T1000 (cell line): Measurements from ENCODE around the gene FOXP1.

ENCODE experiments used
- DNase-seq: peaks from one replicate; lab custom pipeline; 2025; ENCODE audit warnings: mixed read lengths; lab: John Stamatoyannopoulos, UW

FOXP1 gene

DNA sequence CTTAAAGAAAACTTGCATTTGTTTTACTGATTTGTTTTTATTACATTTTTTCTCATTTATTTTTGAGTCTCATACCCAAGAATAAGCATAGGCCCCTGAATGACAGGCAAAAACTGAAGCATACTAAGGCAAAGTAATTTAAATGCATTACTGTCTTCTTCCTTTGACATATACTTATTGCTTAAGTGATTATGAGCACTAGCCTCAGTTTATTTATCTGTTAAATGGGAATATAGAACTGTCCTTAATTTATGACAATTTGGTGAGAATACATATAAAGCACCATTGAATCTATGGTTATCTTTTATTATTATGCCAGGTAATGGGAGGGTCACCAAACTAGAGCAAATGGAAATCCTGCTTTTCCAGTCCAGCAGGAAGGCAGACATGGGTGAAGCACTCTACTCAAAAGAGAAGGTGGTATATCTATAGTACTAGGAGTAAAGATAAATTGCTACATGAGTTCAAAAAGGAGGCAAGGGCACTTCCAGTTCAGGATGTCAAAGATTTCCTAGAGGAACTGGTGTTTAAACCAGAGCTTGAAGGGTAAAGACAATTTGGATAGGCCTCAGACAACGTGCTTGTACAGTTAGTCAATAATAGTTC is 435.0 kb downstream of the FOXP1 start:
- no peak for DNase-seq

DNA sequence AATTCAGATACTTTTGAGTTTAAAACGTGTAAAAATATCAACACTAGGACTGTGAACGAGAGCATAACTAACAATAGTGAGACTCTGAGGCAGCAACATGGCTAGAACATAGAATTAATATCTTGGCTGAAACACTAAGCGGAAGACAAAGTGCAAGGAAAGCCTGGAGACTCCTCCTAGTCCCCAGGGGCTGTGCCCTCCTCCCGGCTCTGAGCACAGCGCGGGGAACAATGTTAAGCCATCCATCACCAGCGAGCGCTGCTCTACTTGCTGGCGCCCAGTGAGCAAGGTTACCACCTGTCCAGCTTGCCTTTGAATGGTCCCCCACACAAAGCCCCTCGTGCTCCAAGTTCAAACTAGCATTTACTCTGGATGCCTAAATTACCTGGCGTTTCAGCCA is 436.9 kb downstream of the FOXP1 start:
- DNase-seq, result no peak

DNA sequence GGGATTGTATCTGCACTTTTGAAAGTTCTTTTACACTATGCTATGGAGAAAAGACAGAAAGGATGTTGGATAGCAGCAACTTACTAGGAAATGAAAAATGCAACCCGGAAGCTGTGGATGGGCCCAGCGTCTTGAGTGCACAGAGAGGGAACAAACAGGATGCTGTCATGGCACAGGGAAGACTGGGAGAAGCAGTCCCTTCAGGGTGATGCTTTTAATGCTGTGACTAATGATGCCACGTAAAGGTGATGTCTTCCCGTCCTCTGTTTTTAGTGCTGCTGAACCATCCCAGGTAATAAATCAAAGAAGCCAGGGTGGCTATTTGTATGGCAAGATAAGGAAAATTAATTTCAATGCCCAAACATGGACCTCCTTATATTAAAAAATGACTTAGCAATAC is 437.6 kb downstream of the FOXP1 start:
- DNase-seq, result no peak

DNA sequence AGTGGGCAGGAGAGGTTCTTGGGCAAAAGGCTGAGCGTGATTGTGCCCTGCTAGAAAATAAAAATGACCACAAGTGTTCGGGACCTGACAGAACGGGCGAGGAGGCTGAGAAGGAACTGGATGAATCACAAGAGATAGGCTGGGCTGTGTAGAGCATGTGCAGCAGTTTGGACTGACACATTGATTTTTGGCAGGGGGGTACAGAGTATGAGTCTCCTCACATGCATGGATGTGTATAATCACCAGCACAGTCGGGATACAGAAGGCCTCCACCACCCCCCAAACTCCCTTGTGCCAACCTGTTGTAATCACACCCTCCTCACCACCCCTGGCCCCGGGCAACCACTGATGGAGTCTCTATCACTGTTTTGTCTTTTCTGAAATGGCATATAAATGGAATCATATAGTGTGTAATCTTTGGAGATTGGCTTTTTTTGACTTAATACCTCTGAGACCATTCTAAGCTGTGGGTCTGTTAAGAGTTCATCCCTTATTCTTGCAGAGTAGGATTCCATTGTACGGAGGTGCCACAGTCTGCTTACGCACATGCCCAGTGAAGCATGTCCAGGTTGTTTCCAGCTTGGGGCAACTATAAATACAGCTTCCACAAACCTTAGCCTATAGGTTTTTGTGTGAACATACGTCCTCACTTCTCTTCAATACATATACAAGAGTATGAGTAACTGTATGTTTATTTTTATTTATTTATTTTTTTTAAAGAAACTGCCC is 438.8 kb downstream of the FOXP1 start:
- no peak for DNase-seq

DNA sequence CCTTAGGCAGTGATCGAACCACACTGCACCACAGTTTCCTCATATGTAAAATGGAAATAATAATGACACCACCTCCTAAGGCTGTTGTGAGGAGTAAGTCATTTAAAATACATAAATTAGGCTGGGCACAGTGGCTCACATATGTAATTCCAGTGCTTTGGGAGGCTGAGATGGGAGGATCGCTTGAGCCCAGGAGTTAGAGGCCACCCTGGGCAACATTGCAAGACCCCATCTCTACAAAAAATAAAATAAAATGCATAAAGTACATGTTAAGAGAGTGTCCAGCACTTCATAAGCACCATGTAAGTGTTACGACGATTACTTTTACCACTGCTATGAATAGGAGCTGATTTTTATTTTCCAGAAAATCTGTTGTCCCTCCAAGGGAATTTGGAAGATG is 440.0 kb downstream of the FOXP1 start:
- DNase-seq, result no peak

DNA sequence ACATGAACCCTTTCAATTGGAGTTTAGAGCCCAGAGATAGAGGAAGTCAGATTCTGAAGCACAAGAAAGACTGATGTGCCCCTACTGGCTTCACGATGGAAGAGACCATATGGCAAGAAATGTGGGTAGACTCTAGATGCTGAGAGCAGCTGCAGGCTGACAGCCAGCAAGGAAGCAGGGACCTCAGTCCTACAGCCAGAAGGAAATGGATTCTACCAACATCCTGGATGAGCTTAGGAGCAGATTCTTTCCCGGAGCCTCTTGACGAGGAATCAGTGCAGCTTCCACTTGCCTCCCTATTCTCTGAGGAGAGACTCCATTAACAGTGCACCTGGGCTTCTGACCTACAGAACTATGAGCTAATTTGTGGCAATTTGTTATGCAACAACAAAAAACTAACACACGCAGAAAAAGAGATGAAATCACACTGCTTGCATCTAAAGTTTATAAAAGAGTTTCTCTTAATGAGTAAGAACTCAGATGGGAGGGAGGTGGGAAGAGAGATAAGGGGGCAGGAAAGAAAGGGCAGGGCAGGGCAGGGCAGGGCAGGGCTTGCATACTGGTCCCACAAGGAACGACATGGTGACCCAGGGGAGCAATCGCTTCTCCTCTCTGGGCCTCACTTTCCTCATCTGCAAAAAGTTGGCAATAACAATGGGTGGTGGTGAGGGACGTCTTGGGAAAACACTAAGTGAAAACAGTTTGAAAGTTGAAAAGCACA is 440.9 kb downstream of the FOXP1 start:
- no peak for DNase-seq

DNA sequence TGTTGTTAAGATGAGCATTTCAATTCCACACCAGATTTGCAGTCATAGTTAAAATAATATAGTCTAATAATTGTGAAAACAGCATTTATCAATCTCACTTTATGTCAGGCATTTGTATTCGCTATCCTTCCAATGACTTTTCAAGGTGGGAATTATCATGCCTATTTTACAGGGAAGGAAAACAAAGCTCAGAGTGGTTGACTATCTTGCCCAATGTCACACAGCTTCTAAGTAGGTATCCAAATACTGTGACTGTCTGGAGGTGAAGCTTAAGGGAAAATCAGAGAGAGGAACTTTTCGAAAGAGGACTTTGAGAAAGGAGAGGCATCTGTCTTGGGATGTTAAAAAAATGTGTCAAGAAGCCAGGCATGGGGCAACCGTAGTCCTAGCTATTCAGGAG is 443.1 kb downstream of the FOXP1 start:
- DNase-seq, result no peak

GRCh38 chr3:71139496-71139895 is 444.0 kb downstream of the FOXP1 start:
- DNase-seq, result no peak

GRCh38 chr3:71138410-71138809 is 445.1 kb downstream of the FOXP1 start:
- no peak for DNase-seq

DNA sequence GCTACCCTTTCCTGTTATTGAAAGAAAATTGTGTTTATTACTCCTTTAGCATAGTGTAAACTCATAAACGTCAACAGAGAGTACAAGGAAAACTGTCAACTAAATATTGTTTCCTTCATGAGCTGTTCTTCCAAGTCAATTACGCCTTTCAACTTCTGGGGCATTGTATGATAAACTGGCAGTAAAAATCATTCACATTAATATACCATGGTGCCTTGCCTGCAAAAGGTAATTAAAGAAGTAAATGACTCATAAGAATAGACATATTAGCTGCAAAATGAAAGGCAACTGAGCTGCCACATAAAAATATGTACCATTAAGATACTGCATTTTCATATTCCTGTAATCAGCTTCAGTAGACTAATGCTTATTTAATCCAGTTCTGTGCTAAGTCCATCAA is 447.3 kb downstream of the FOXP1 start:
- no peak for DNase-seq

DNA sequence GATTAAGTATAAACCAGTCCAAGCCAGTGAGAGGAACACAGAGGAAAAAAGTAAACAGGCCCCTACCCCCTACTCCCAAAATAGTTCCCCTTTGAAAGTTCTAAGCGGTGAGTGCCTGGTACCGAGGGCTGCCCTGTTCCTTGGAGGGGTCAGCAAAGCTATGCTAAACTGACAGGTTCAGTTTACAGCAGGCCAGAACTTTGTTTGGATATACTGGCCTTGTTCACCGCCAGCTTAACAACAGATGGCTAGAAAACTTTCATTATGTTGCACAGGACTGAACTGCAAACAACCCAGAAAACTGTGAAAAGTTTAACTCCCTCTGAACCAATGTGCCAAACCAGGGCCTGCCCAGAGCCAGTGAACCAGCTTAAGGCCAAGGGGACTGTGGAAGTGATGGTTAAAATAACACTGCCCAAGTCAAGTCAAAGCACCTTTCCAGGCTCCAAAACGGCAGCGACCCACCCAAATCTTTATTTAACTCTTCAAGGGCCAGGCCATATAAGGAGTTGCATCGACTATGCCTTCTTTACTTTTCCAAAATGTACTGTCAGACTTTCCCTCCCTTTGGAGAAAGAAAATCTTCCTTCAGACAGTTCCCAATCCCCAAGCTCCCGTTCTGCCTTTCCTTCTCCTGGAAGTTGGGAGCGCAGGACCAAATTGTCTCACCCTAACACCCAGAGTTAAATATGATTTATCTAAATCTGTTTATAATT is 448.0 kb downstream of the FOXP1 start:
- no peak for DNase-seq

DNA sequence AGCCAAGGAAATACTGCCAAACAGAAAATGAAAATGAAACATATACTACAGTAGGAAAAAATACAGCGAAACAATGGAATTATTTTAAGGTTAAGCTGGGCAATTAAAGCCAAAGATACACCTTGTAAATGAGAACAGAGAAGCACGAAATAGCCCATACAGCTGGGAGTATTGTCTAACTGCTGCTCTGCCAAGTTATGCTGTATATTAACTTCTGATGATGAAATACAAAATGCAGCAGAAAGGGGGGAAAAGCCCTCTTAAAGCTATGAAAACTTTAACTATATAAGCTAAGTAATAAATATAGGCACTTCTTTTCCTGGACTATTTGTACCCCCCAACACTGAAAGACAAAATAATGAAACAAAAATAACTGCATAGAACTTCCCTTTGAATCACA is 449.0 kb downstream of the FOXP1 start:
- DNase-seq, result no peak

DNA sequence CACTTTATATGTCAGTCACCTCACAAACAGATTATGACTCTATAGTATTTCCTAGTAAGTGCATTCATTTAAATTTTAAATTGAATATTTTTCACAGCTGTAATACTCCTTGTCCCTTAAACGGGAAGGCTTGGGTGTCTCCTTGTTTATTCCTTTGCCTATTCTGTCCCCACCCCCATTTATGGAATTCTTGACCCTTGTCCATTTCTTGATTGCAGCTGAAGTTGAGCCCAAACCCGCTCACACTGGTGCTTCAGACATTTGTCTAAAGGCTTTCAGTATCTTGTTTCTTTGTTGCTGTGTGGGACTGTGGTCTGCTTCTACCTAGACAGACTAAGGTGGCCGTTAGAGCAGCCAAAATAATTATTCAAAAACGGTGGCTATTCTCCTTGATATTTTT is 449.7 kb downstream of the FOXP1 start:
- no peak for DNase-seq

- DNase-seq, result no peak
These were observed 450.4 kb downstream of the FOXP1 start for GRCh38 chr3:71132995-71133730.

DNA sequence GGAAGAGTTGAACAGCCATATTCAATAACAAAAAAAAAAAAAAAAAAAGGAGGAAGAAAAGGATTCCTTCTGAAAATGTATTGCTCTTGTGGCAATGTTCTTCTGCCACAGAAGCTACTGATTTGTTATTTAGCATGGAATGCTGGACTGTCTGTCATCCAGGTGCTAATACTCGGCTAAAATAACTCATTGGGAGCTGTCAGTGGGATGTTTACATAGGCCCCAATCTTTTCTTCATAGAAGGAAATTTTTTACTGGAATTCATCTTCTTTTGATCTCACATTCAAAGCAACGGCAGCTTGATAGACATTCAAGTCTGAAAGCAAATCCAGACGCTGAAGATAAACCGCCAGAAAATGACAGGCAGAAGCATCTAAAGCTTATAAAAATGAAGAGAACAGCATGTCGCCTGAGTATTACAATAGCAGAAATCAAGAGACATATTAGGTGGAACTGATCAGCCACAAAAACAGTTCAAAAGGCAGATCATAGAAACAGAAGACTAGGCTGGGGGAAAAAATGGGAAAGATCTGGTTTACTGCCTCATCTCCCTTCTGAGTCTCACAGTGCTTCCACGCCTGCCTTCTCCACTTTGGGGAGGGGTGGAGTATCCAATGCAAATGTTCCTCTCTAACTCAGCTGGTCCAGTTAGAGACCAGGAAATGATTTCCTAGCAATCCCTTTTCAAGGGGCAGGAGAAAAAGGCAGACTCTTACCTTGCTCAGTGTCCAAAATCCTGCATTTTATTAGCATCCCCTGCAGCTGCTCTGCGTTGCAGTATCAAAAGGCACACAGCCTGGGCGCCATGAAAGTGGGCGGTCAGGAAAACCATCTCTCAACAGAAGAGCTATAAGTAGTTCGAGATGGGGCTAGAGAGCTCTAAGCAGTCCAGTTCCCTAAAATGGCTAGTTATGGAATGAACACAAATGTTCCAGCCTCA is 451.9 kb downstream of the FOXP1 start:
- no peak for DNase-seq

GRCh38 chr3:71130471-71131374 is 452.8 kb downstream of the FOXP1 start:
- no peak for DNase-seq

GRCh38 chr3:71129611-71130431 is 453.7 kb downstream of the FOXP1 start:
- no peak for DNase-seq

DNA sequence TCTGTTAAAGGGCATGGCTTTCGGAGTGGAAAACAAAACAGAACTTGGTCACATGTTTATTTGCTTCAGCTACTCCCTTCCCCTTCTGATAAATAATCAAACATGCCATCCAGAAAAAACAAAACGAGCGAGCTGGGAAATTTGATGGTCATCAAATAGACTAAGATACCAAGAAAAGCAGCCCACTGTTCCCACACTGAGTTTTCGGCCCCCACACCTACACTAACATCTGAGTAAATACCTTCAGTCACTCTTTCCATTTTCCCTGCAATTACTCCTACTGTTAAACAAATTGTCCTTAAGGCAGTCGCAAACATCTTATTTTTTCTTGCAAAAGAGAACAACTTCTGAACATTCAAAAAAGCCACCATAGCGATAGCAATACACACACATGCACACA is 454.6 kb downstream of the FOXP1 start:
- no peak for DNase-seq

DNA sequence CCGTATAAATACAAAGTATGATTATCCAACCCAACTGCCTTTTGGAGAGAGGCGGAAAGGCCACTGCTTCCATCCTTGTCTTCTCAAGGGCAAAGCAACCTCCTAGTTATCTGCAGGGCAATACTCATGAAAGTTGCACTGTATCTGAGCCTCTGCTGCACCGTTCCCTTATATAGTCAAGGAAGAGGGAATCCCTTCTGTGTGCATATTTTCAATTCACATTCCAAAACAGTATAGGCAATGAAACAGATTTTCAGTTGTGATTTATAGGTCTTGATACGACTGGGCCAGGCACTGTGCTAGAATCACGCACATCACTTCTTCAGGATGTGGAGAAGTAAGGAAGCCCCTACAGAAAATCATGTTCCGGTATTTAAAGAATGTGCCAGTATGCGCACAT is 455.7 kb downstream of the FOXP1 start:
- DNase-seq, result no peak
